GM10248 (cell line): ENCODE results near the gene SOAT2.

Experiments used
- CTCF ChIA-PET: fragments of 300-600 bp; sonication (Branson Sonifier 250); formaldehyde crosslinking; extraction: SDS; loops from one replicate; lab custom pipeline; 2021; ENCODE audit warnings: antibody characterized with exemption; lab: Yijun Ruan, JAX
- POLR2A ChIA-PET: fragments of 350-650 bp; sonication (Branson Sonifier 250); formaldehyde crosslinking; extraction: SDS; loops from one replicate; lab custom pipeline; 2020; ENCODE audit warnings: antibody characterized with exemption; lab: Yijun Ruan, JAX
- DNase-seq: peaks from one replicate; pipeline ENCODE4 v3.0.0; 2012; ENCODE audit errors: extremely low spot score
- CTCF ChIP-seq: IDR thresholded peaks from 2 replicates; pipeline ENCODE4 v1.5.1; 2012; ENCODE audit warnings: mild to moderate bottlenecking, low read depth; ENCODE audit errors: extremely low read depth, missing control alignments, control extremely low read depth

Gene SOAT2

GRCh38 chr12:53061404-53062010 is 41.8 kb upstream of the SOAT2 start:
- no peak for DNase-seq
- CTCF ChIA-PET, result interaction anchor here (13.7 to 14.8 kb wide), 2 partner anchors 12 to 37 kb away, joined by 264 to 294 read pairs; partner anchors contain the start of genes IGFBP6, SOAT2 and TNS2
- POLR2A ChIA-PET, result interaction anchor here (0.6 kb wide), 1 partner anchor 18 kb away, joined by 3 read pairs; the partner anchor contains the start of gene SPRYD3
- TF ChIP-seq CTCF, result no peak

DNA sequence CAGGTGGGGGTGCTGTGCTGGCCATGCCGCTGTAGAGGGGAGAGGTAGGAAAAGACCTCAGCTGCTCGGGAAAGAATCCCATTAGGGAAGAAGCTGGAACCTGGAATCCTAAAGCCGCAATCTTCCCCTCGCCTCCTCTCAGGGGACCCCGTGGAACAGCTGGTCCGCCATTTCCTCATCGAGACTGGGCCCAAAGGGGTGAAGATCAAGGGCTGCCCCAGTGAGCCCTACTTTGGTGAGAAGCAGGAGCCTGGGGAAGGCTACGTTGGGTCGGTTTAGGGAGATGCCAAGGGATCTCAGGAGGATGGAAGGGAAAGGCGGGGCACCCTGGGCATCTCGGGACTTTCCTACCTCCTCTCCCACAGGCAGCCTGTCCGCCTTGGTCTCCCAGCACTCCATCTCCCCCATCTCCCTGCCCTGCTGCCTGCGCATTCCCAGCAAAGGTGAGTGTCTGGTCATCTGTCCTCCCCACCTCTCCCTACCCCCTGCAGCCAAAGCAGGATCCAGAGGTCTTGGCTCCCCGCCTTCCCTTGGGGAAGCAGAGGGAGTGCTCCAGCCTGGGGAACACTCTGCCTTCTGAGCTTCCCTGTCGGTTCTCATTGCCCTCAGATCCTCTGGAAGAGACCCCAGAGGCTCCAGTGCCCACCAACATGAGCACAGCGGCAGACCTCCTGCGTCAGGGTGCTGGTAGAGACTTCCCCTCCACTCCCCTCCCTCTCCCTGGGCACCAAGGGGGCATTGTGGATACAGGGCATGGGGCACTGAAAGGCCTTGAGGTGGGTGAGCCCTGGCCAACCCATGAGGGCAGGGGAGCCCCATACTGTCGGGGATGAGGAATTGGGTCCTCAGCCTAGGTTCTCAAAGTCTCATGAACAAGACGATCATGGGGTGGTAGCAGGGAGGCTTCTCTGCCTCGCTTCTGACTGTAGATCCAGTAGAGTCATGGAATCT is 41.0 kb upstream of the SOAT2 start:
- DNase-seq, result no peak
- ChIA-PET POLR2A (no interaction called here), CTCF (interaction anchor here (1.3 to 14.8 kb wide), 3 partner anchors 12 to 135 kb away, joined by 3 to 294 read pairs (median 264); partner anchors contain the start of genes IGFBP6, SOAT2 and TNS2)
- no peak for TF ChIP-seq CTCF

- ChIA-PET CTCF (interaction anchor here (1.0 to 14.8 kb wide), 6 partner anchors 9 to 258 kb away, joined by 3 to 294 read pairs (median 72); partner anchors contain the start of genes IGFBP6, SOAT2, SPRYD3 and TNS2), POLR2A (interaction anchor here (0.9 to 1.2 kb wide), 2 partner anchors 8 to 16 kb away, joined by 3 to 8 read pairs; partner anchors contain the start of gene SPRYD3)
- DNase-seq, result no peak
- TF ChIP-seq CTCF, result no peak
These were observed 40.1 kb upstream of the SOAT2 start for GRCh38 chr12:53062977-53063707.

- CTCF ChIA-PET, result interaction anchor here (1.0 to 14.8 kb wide), 6 partner anchors 8 to 257 kb away, joined by 3 to 294 read pairs (median 72); partner anchors contain the start of genes IGFBP6, SOAT2, SPRYD3 and TNS2
- no peak for DNase-seq
These were observed 39.3 kb upstream of the SOAT2 start for GRCh38 chr12:53063708-53064612.

More at GRCh38 chr12:53063708-53064612, 39.3 kb upstream of the SOAT2 start:
- POLR2A ChIA-PET, result interaction anchor here (0.9 to 1.2 kb wide), 2 partner anchors 8 to 15 kb away, joined by 3 to 8 read pairs; partner anchors contain the start of gene SPRYD3
- no peak for TF ChIP-seq CTCF
